Trophoblast cell (in vitro differentiated cells and primary cell): Measurements from ENCODE around the gene NMUR1.
A peak's percentile ranks its signal among the peaks of the same experiment; 100 is the strongest.

ENCODE experiments used
- DNase-seq, 2 donors: peaks; one replicate each; pipeline ENCODE4 v3.0.0-alpha.2; 2016
- H2AFZ ChIP-seq: 2 replicates; pipeline ENCODE4 v1.6.1; 2013; ENCODE audit warnings: low read length, moderate library complexity, mild to moderate bottlenecking; ENCODE audit not compliant: insufficient read depth, poor library complexity
- H2AK5ac ChIP-seq: 2 replicates; pipeline ENCODE4 v1.6.1; 2013; ENCODE audit warnings: mild to moderate bottlenecking, low read length
- H2BK120ac ChIP-seq: 2 replicates; pipeline ENCODE4 v1.6.1; 2013; ENCODE audit warnings: low read length, mild to moderate bottlenecking, moderate library complexity; ENCODE audit not compliant: insufficient read depth, poor library complexity
- H2BK12ac ChIP-seq: 2 replicates; pipeline ENCODE4 v1.6.1; 2013; ENCODE audit warnings: mild to moderate bottlenecking, low read length, moderate library complexity
- H2BK5ac ChIP-seq: 2 replicates; pipeline ENCODE4 v1.6.1; 2013; ENCODE audit warnings: low read length, low read depth, moderate library complexity, mild to moderate bottlenecking; ENCODE audit not compliant: poor library complexity
- H3K14ac ChIP-seq: 2 replicates; pipeline ENCODE4 v1.6.1; 2013; ENCODE audit warnings: mild to moderate bottlenecking, low read length
- H3K18ac ChIP-seq: 2 replicates; pipeline ENCODE4 v1.6.1; 2013; ENCODE audit warnings: mild to moderate bottlenecking, low read length
- H3K23ac ChIP-seq: 2 replicates; pipeline ENCODE4 v1.6.1; 2013; ENCODE audit warnings: low read length
- H3K27ac ChIP-seq: 2 replicates; pipeline ENCODE4 v1.5.1; 2013; ENCODE audit warnings: low read depth, mild to moderate bottlenecking, inconsistent platforms, low read length, moderate library complexity
- H3K27me3 ChIP-seq: 2 replicates; pipeline ENCODE4 v1.6.1; 2013; ENCODE audit warnings: inconsistent platforms, mild to moderate bottlenecking, low read length, moderate library complexity; ENCODE audit not compliant: insufficient read depth
- H3K36me3 ChIP-seq, 2 experiments: 1 replicate in 1 of 2; 2 replicates in 1 of 2; pipeline ENCODE4 v1.6.1; 2013; ENCODE audit warnings: low read length in 2 of 2, mild to moderate bottlenecking in 2 of 2, moderate library complexity in 1 of 2; ENCODE audit not compliant: insufficient read depth in 2 of 2, control insufficient read depth in 1 of 2
- H3K4ac ChIP-seq: 2 replicates; pipeline ENCODE4 v1.6.1; 2013; ENCODE audit warnings: low read depth, mild to moderate bottlenecking, low read length, moderate library complexity
- H3K4me1 ChIP-seq, 2 experiments: 1 replicate in 1 of 2; 2 replicates in 1 of 2; pipeline ENCODE4 v1.6.1; 2013; ENCODE audit warnings: low read length in 2 of 2, mild to moderate bottlenecking in 2 of 2, moderate library complexity in 1 of 2; ENCODE audit not compliant: insufficient read depth in 2 of 2, control insufficient read depth in 1 of 2
- H3K4me2 ChIP-seq: 2 replicates; pipeline ENCODE4 v1.6.1; 2013; ENCODE audit warnings: inconsistent platforms, mild to moderate bottlenecking, low read length, moderate library complexity
- H3K4me3 ChIP-seq: 2 replicates; pipeline ENCODE4 v1.5.1; 2013; ENCODE audit warnings: mild to moderate bottlenecking, low read depth, low read length, inconsistent platforms
- H3K79me1 ChIP-seq: one replicate; pipeline ENCODE4 v1.6.1; 2013; ENCODE audit warnings: low read length
- H3K79me2 ChIP-seq: 2 replicates; pipeline ENCODE4 v1.6.1; 2013; ENCODE audit warnings: low read length, mild to moderate bottlenecking; ENCODE audit not compliant: control insufficient read depth, insufficient read depth, poor library complexity
- H3K9ac ChIP-seq: 2 replicates; pipeline ENCODE4 v1.6.1; 2013; ENCODE audit warnings: mild to moderate bottlenecking, low read length
- H3K9me3 ChIP-seq: 2 replicates; pipeline ENCODE4 v1.6.1; 2013; ENCODE audit warnings: low read depth, mild to moderate bottlenecking, control low read depth, inconsistent platforms, low read length; ENCODE audit not compliant: insufficient read depth
- H4K12ac ChIP-seq: 2 replicates; pipeline ENCODE4 v1.6.1; 2013; ENCODE audit warnings: low read depth, mild to moderate bottlenecking, low read length, moderate library complexity
- H4K8ac ChIP-seq: 2 replicates; pipeline ENCODE4 v1.6.1; 2013; ENCODE audit warnings: low read depth, mild to moderate bottlenecking, low read length, moderate library complexity
- H4K91ac ChIP-seq: one replicate; pipeline ENCODE4 v1.6.1; 2013; ENCODE audit warnings: low read depth, mild to moderate bottlenecking, low read length, moderate library complexity
- WGBS: extraction: QIAGEN DNeasy Blood & Tissue Kit; methylation state at CpG from one replicate; pipeline ENCODE4 v1.1.7; 2013; ENCODE audit warnings: missing lambda C conversion rate; ENCODE audit not compliant: insufficient read length, insufficient coverage; ENCODE audit errors: extremely low coverage; 5-methylcytosine and 5-hydroxymethylcytosine counted together

NMUR1 gene

GRCh38 chr2:231565887-231566594 is 35.8 kb upstream of the NMUR1 start:
- DNase-seq = peak; percentile 90 to 99
- Histone ChIP-seq H2BK12ac (no peak overlapping the region), H2BK120ac (no peak overlapping the region), H3K27ac (no peak overlapping the region), H3K4me2 (no peak overlapping the region), H3K14ac (no peak overlapping the region), H3K9me3 (peaks cover 1% of the 10 kb centered on the region), H4K12ac (no peak overlapping the region), H3K79me1 (no peaks in the 10 kb centered on the region), H3K18ac (no peak overlapping the region), H4K8ac (no peak overlapping the region), H4K91ac (no peak overlapping the region), H2AFZ (no peak overlapping the region), H2BK5ac (no peak overlapping the region), H2AK5ac (no peak overlapping the region), H3K79me2 (no peaks in the 10 kb centered on the region), H3K4me1 (peaks cover 3 to 4% of the 10 kb centered on the region in 2 experiments), H3K4ac (no peak overlapping the region), H3K9ac (no peak overlapping the region), H3K4me3 (no peak overlapping the region), H3K27me3 (no peaks in the 10 kb centered on the region), H3K36me3 (no peaks in the 10 kb centered on the region), H3K23ac (no peak overlapping the region)
- no CpG with 5 or more reads among the region's 4 CpGs for WGBS

GRCh38 chr2:231563378-231563961 is 33.2 kb upstream of the NMUR1 start:
- Histone ChIP-seq H2BK120ac (no peak overlapping the region), H3K27ac (no peak overlapping the region), H3K4me2 (no peak overlapping the region), H3K4me1 (peaks cover 1 to 3% of the 10 kb centered on the region in 2 experiments), H3K18ac (no peak overlapping the region), H3K23ac (no peak overlapping the region), H3K4me3 (no peak overlapping the region), H3K27me3 (no peaks in the 10 kb centered on the region), H4K8ac (no peak overlapping the region), H3K36me3 (no peaks in the 10 kb centered on the region), H2AFZ (no peak overlapping the region), H3K79me1 (no peaks in the 10 kb centered on the region), H3K14ac (no peak overlapping the region), H2AK5ac (no peak overlapping the region), H3K79me2 (no peaks in the 10 kb centered on the region), H4K91ac (no peak overlapping the region), H2BK12ac (no peak overlapping the region), H3K9ac (no peak overlapping the region), H4K12ac (no peak overlapping the region), H3K9me3 (peaks cover 1% of the 10 kb centered on the region), H2BK5ac (no peak overlapping the region), H3K4ac (no peak overlapping the region)
- peak; percentile 62 to 79 for DNase-seq
- no CpG with 5 or more reads among the region's 3 CpGs for WGBS

- Histone ChIP-seq H3K4me1 (no peaks in the 10 kb centered on the region), H3K27ac (no peak overlapping the region), H4K91ac (no peak overlapping the region), H2BK120ac (no peak overlapping the region), H3K79me2 (no peaks in the 10 kb centered on the region), H3K18ac (no peak overlapping the region), H3K4me2 (no peak overlapping the region), H4K12ac (no peak overlapping the region), H3K9me3 (no peaks in the 10 kb centered on the region), H2BK5ac (no peak overlapping the region), H3K23ac (no peak overlapping the region), H2AFZ (peak overlapping the region; percentile 11), H3K14ac (no peak overlapping the region), H3K79me1 (no peaks in the 10 kb centered on the region), H3K4ac (no peak overlapping the region), H3K9ac (no peak overlapping the region), H3K36me3 (no peaks in the 10 kb centered on the region), H3K27me3 (no peaks in the 10 kb centered on the region), H2AK5ac (no peak overlapping the region), H2BK12ac (no peak overlapping the region), H3K4me3 (no peak overlapping the region), H4K8ac (no peak overlapping the region)
- no CpG with 5 or more reads among the region's 11 CpGs for WGBS
- DNase-seq = peak; percentile 60 to 90
Measured at GRCh38 chr2:231557571-231558217, 27.4 kb upstream of the NMUR1 start.

- no peak for DNase-seq
Measured at GRCh38 chr2:231556981-231557380, 26.7 kb upstream of the NMUR1 start.

More at GRCh38 chr2:231556981-231557380, 26.7 kb upstream of the NMUR1 start:
- Histone ChIP-seq H3K4me1 (no peaks in the 10 kb centered on the region), H4K91ac (no peak overlapping the region), H4K12ac (no peak overlapping the region), H3K14ac (no peak overlapping the region), H2AK5ac (no peak overlapping the region), H3K4me3 (no peak overlapping the region), H2BK12ac (no peak overlapping the region), H2BK5ac (no peak overlapping the region), H3K36me3 (no peaks in the 10 kb centered on the region), H4K8ac (no peak overlapping the region), H3K79me1 (no peaks in the 10 kb centered on the region), H3K27me3 (no peaks in the 10 kb centered on the region), H3K23ac (no peak overlapping the region), H3K79me2 (no peaks in the 10 kb centered on the region), H2AFZ (no peak overlapping the region), H3K4me2 (no peak overlapping the region), H3K27ac (no peak overlapping the region), H3K9me3 (no peaks in the 10 kb centered on the region), H2BK120ac (no peak overlapping the region), H3K9ac (no peak overlapping the region), H3K4ac (no peak overlapping the region), H3K18ac (no peak overlapping the region)
- WGBS = no CpG with 5 or more reads among the region's 7 CpGs
